Adrenal gland (tissue), 5 donors: ENCODE measurements around the gene TRAF3.

Experiments
- CTCF ChIP-seq, 6 experiments: fragments of 450-650 bp in 4 of 6; fragments of 200-600 bp in 2 of 6; sonication (generic) in 1 of 6; IDR thresholded peaks; 1 replicate in 5 of 6; 2 replicates in 1 of 6; pipeline versions ENCODE4 v1.5.1 to v1.8.0; 2016 to 2021; ENCODE audit warnings: antibody characterized with exemption in 6 of 6, mild to moderate bottlenecking in 2 of 6, moderate library complexity in 1 of 6
- POLR2A ChIP-seq, 2 donors: fragments of 450-650 bp; IDR thresholded peaks; one replicate each; pipeline ENCODE4 v1.6.1; 2017; ENCODE audit warnings: antibody characterized with exemption in 2 of 2, mild to moderate bottlenecking in 2 of 2, moderate library complexity in 1 of 2
- donor health status: DM: no; HTN: no; CAD: no.

GRCh38 chr14:102772781-102773570 lies 4.3 kb upstream of the TRAF3 start:
- TF ChIP-seq POLR2A (IDR thresholded peaks at IDR 0.05) (no peak), CTCF (IDR thresholded peaks at IDR 0.05) (no peak)
